GM12878 (cell line): ENCODE data around the gene NPAS3. TPM values are rescaled to one million over a fixed set of nuclear protein-coding genes. Genes with fewer than 3 reads are reported as not detected.

Experiments used
- ATAC-seq: fragments of 200-7000 bp; cut with Tn5 transposase; 3 replicates; pipeline ENCODE4 v1.9.1; 2020; ENCODE audit warnings: mild to moderate bottlenecking, moderate library complexity
- BruUV-seq: library from RNA; stranded (reverse); fragments of 400-500 nt; replicated peaks from 2 replicates; lab custom pipeline; 2021; lab: Mats Ljungman, UMichigan
- CTCF ChIA-PET: fragments of 300-600 bp; sonication (Branson Sonifier 250); formaldehyde crosslinking; extraction: SDS; loops from one replicate; lab custom pipeline; 2021; ENCODE audit warnings: inconsistent platforms; lab: Yijun Ruan, JAX
- POLR2A ChIA-PET: fragments of 350-600 bp; formaldehyde crosslinking; extraction: SDS; loops from one replicate; lab custom pipeline; 2021; ENCODE audit warnings: inconsistent platforms; lab: Charles Lee
- RAD21 ChIA-PET: fragments of 300-600 bp; sonication (Branson Sonifier 250); formaldehyde crosslinking; loops from one replicate; lab custom pipeline; 2023; ENCODE audit warnings: antibody characterized with exemption; ENCODE audit not compliant: unreplicated experiment; lab: Charles Lee
- SMC1A ChIA-PET: fragments of 300-600 bp; sonication (Branson Sonifier 250); formaldehyde crosslinking; loops from one replicate; lab custom pipeline; 2023; ENCODE audit not compliant: unreplicated experiment, uncharacterized antibody; lab: Charles Lee
- DNase-seq: peaks from one replicate; pipeline ENCODE4 v3.0.0-alpha.2; 2011; ENCODE audit warnings: low read depth, low spot score
- FAIRE-seq: peaks from 3 replicates; lab custom pipeline; 2011; peaks lifted over from hg19 to GRCh38; lab: Jason Lieb, UNC
- H2AFZ ChIP-seq: 2 replicates; pipeline ENCODE4 v1.6.0; 2011; ENCODE audit warnings: low read depth, low read length, control low read depth; ENCODE audit not compliant: control insufficient read depth
- H3K27ac ChIP-seq: 2 replicates; pipeline ENCODE4 v1.5.1; 2011; ENCODE audit warnings: control low read depth; ENCODE audit not compliant: control insufficient read depth, insufficient read depth
- H3K27me3 ChIP-seq, 2 experiments: replicated peaks in 1 of 2; 2 replicates each; pipeline versions ENCODE4 v1.6.0 to v1.6.1; 2011; ENCODE audit warnings: low read length in 1 of 2; ENCODE audit not compliant: control insufficient read depth in 2 of 2, insufficient read depth in 2 of 2
- H3K36me3 ChIP-seq, 2 experiments: 2 replicates each; pipeline ENCODE4 v1.5.1; 2011; ENCODE audit warnings: low read length in 1 of 2; ENCODE audit not compliant: control insufficient read depth in 2 of 2, insufficient read depth in 2 of 2
- H3K4me1 ChIP-seq: 2 replicates; pipeline ENCODE4 v1.6.1; 2011; ENCODE audit warnings: mild to moderate bottlenecking, low read length, moderate library complexity, mixed read lengths; ENCODE audit not compliant: control insufficient read depth, insufficient read depth
- H3K4me2 ChIP-seq: 2 replicates; pipeline ENCODE4 v1.6.0; 2011; ENCODE audit warnings: control low read depth; ENCODE audit not compliant: control insufficient read depth, insufficient read depth
- H3K4me3 ChIP-seq: fragments of 200-600 bp; sonication (generic); 2 replicates; pipeline ENCODE4 v1.5.1; 2016
- H3K79me2 ChIP-seq: 2 replicates; pipeline ENCODE4 v1.6.0; 2011; ENCODE audit warnings: low read length; ENCODE audit not compliant: control insufficient read depth, insufficient read depth
- H3K9ac ChIP-seq: 2 replicates; pipeline ENCODE4 v1.8.0; 2011; ENCODE audit warnings: low read length, control low read depth, mixed read lengths; ENCODE audit not compliant: control insufficient read depth, insufficient read depth
- H3K9me3 ChIP-seq: replicated peaks from 3 replicates; pipeline ENCODE4 v1.5.1; 2011; ENCODE audit warnings: mild to moderate bottlenecking, low read length; ENCODE audit not compliant: control insufficient read depth, insufficient read depth
- H4K20me1 ChIP-seq: 2 replicates; pipeline ENCODE4 v1.6.0; 2011; ENCODE audit not compliant: control insufficient read depth, insufficient read depth
- BACH1 ChIP-seq: fragments of 450-650 bp; IDR thresholded peaks from 2 replicates; pipeline ENCODE4 v1.6.1; 2017; ENCODE audit warnings: mild to moderate bottlenecking, borderline replicate concordance
- BHLHE40 ChIP-seq, 2 experiments: fragments of 450-650 bp in 1 of 2; IDR thresholded peaks; 2 replicates each; pipeline ENCODE4 v1.6.1; 2011 to 2017; ENCODE audit warnings: low read depth in 2 of 2, borderline replicate concordance in 1 of 2, improper control_type of control experiment in 1 of 2, low read length in 1 of 2, mild to moderate bottlenecking in 1 of 2
- CREB1 ChIP-seq: IDR thresholded peaks from 2 replicates; pipeline ENCODE4 v1.6.1; 2012; ENCODE audit warnings: low read depth, mild to moderate bottlenecking, inconsistent platforms
- EP300 ChIP-seq, 2 experiments: fragments of 150-350 bp in 1 of 2; IDR thresholded peaks; 2 replicates each; pipeline ENCODE4 v1.6.1; 2011 to 2012; ENCODE audit warnings: low read depth in 2 of 2, low read length in 2 of 2, borderline replicate concordance in 1 of 2, improper control_type of control experiment in 1 of 2, inconsistent platforms in 1 of 2; ENCODE audit not compliant: control insufficient read depth in 1 of 2
- FOXK2 ChIP-seq: fragments of 450-650 bp; IDR thresholded peaks from 2 replicates; pipeline ENCODE4 v1.6.1; 2017; ENCODE audit warnings: mild to moderate bottlenecking, moderate library complexity
- HSF1 ChIP-seq: fragments of 150-350 bp; IDR thresholded peaks from 2 replicates; pipeline ENCODE4 v1.6.1; 2014; ENCODE audit warnings: mild to moderate bottlenecking, low read depth, low read length
- MXI1 ChIP-seq: fragments of 150-350 bp; IDR thresholded peaks from 2 replicates; pipeline ENCODE4 v1.6.1; 2011; ENCODE audit warnings: low read depth, mild to moderate bottlenecking, inconsistent platforms, low read length, improper control_type of control experiment
- NBN ChIP-seq: fragments of 450-650 bp; IDR thresholded peaks from 2 replicates; pipeline ENCODE4 v1.6.1; 2016
- PAX5 ChIP-seq: IDR thresholded peaks from 2 replicates; pipeline ENCODE4 v1.6.1; 2011; ENCODE audit warnings: low read depth, low read length, borderline replicate concordance
- PML ChIP-seq: IDR thresholded peaks from 2 replicates; pipeline ENCODE4 v1.6.1; 2012; ENCODE audit warnings: low read length, inconsistent platforms
- RAD21 ChIP-seq: IDR thresholded peaks from 2 replicates; pipeline ENCODE4 v1.6.1; 2011; ENCODE audit warnings: mild to moderate bottlenecking, low read depth, low read length, moderate library complexity; ENCODE audit not compliant: insufficient read depth
- SUPT20H ChIP-seq: IDR thresholded peaks from 2 replicates; pipeline ENCODE4 v1.6.1; 2011; ENCODE audit warnings: low read depth, mild to moderate bottlenecking, low read length, moderate library complexity, borderline replicate concordance; ENCODE audit not compliant: control insufficient read depth
- TARDBP ChIP-seq: IDR thresholded peaks from 2 replicates; pipeline ENCODE4 v1.6.1; 2016; ENCODE audit warnings: borderline replicate concordance
- USF2 ChIP-seq: IDR thresholded peaks from 2 replicates; pipeline ENCODE4 v1.6.1; 2011; ENCODE audit warnings: low read depth, low read length, improper control_type of control experiment, borderline replicate concordance
- ZBTB33 ChIP-seq: fragments of 450-650 bp; IDR thresholded peaks from 2 replicates; pipeline ENCODE4 v1.6.1; 2017; ENCODE audit warnings: mild to moderate bottlenecking
- WGBS: methylation state at CpG from one replicate; pipeline ENCODE4 v1.1.6; 2016; ENCODE audit warnings: low lambda C conversion rate; ENCODE audit not compliant: insufficient replicate concordance, insufficient coverage; ENCODE audit errors: missing lambda C conversion rate; 5-methylcytosine and 5-hydroxymethylcytosine counted together
- in situ Hi-C: fragments of 300-500 bp; cut with MboI; formaldehyde crosslinking; loops from 9 replicates; pipeline ENCODE4 v1.14.3; 2018; ENCODE audit warnings: mixed read lengths
- intact Hi-C: fragments of 100-400 bp; cut with micrococcal nuclease; formaldehyde crosslinking; loops from one replicate; pipeline ENCODE4 v1.14.2; 2022; ENCODE audit not compliant: unreplicated experiment
- polyA plus RNA-seq, 11 experiments: library from polyadenylated mRNA; depleted of rRNA in 4 of 11; unstranded in 6 of 11; stranded (reverse) in 5 of 11; fragments of >200 nt; fragmentation: Nextera tagmentation in 4 of 11; fragmentation: Illumina TruSeq in 1 of 11; extraction: Ambion mirVana in 4 of 11; extraction: Trizol in 1 of 11; gene quantifications; 1 replicate in 1 of 11; 2 replicates in 10 of 11; pipeline versions ENCODE4 v1.2.1 to v1.2.3, GENCODE V29; 2011 to 2016; ENCODE audit warnings: inconsistent platforms in 2 of 11, missing spikeins in 2 of 11, low read depth in 1 of 11
- total RNA-seq, 4 experiments: library from RNA; depleted of rRNA in 3 of 4; stranded (reverse); fragments of >200 nt in 3 of 4; fragmentation: Illumina TruSeq in 1 of 4; extraction: Trizol in 1 of 4; gene quantifications; 2 replicates each; pipeline versions ENCODE4 v1.2.1 to v1.2.3, GENCODE V29; 2013 to 2021

The NPAS3 gene
- total and polyA plus RNA-seq, 10 of the 15 experiments (the other 5 are each of a cell fraction or from before 2014, with no cell fraction given), result under 0.01 to 2.7 (median 0.03) TPM; not detected in 6

GRCh38 chr14:33805593-33805992 is 866.9 kb downstream of the NPAS3 start:
- Histone ChIP-seq H3K4me3 (no peak overlapping the region), H3K27ac (no peak overlapping the region), H3K4me2 (no peak overlapping the region), H3K4me1 (no peaks in the 10 kb centered on the region), H3K79me2 (no peaks in the 10 kb centered on the region), H4K20me1 (no peaks in the 10 kb centered on the region), H3K36me3 (no peaks in the 10 kb centered on the region), H2AFZ (no peak overlapping the region), H3K27me3 (no peaks in the 10 kb centered on the region), H3K9me3 (no peaks in the 10 kb centered on the region), H3K9ac (no peak overlapping the region)
- in situ Hi-C loops (no loop called here), intact Hi-C loops (no loop called here)
- ATAC-seq, result no peak
- SMC1A ChIA-PET, result interaction anchor here (0.8 to 2.6 kb wide), 3 partner anchors 9 to 33 kb away, joined by 3 to 7 read pairs (median 5); no protein-coding TSS in a partner anchor
- WGBS, result 0% methylated on average over 2 of the region's 2 CpGs
- CTCF ChIA-PET, result interaction anchor here (1.1 to 4.4 kb wide), 3 partner anchors 11 to 123 kb away, joined by 3 to 31 read pairs (median 7); no protein-coding TSS in a partner anchor
- BruUV-seq, result no TSS peak
- RAD21 ChIA-PET, result interaction anchor here (1.3 to 3.4 kb wide), 3 partner anchors 12 to 423 kb away, joined by 3 to 16 read pairs (median 4); no protein-coding TSS in a partner anchor
- POLR2A ChIA-PET, result interaction anchor here (1.1 kb wide), 1 partner anchor 13 kb away, joined by 3 read pairs; no protein-coding TSS in a partner anchor
- FAIRE-seq, result no peak
- TF ChIP-seq SUPT20H (no peak), EP300 (IDR thresholded peaks at IDR 0.05; ENCODE audit: borderline replicate concordance in 1 of 2, control insufficient read depth in 1 of 2, low read depth in 2 of 2, low read length in 2 of 2) (no peak), CREB1 (no peak), BHLHE40 (IDR thresholded peaks at IDR 0.05; ENCODE audit: borderline replicate concordance in 1 of 2, low read depth in 2 of 2, low read length in 1 of 2) (no peak), FOXK2 (no peak), BACH1 (no peak), PAX5 (no peak), PML (no peak), TARDBP (no peak), RAD21 (no peak), HSF1 (no peak), NBN (no peak), MXI1 (no peak), USF2 (no peak), ZBTB33 (no peak)
- TF ChIP-seq, all 136 proteins: peak for 0
- DNase-seq, result no peak
